Gastrocnemius medialis (tissue), 4 donors: ENCODE results near the gene NCAPH2. TPM values are rescaled to one million over a fixed set of nuclear protein-coding genes. Genes with fewer than 3 reads are reported as not detected.

Experiments
- ATAC-seq, 2 donors: fragments of 150-250 bp; one replicate each; pipeline ENCODE4 v1.9.1; 2016
- DNase-seq, 2 donors: peaks; one replicate each; pipeline ENCODE4 v3.0.0-alpha.2; 2019
- H3K27ac ChIP-seq, 4 donors: fragments of 200-600 bp; sonication (generic); 1 replicate in 1 of 4; 2 replicates in 3 of 4; pipeline ENCODE4 v1.5.1; 2016 to 2018; ENCODE audit warnings: mild to moderate bottlenecking in 2 of 4, moderate library complexity in 1 of 4
- H3K27me3 ChIP-seq, 3 donors: fragments of 200-600 bp; sonication (generic) in 2 of 3; 1 replicate in 1 of 3; 2 replicates in 2 of 3; pipeline versions ENCODE4 v1.5.1 to v1.6.0; 2016 to 2019; ENCODE audit warnings: mild to moderate bottlenecking in 1 of 3, moderate library complexity in 1 of 3
- H3K36me3 ChIP-seq, 2 donors: fragments of 200-600 bp; sonication (generic) in 1 of 2; one replicate each; pipeline ENCODE4 v1.5.1; 2017 to 2018
- H3K4me1 ChIP-seq, 2 donors: fragments of 200-600 bp; sonication (generic) in 1 of 2; one replicate each; pipeline ENCODE4 v1.5.1; 2016 to 2017; ENCODE audit warnings: mild to moderate bottlenecking in 2 of 2
- H3K4me3 ChIP-seq, 4 donors: fragments of 200-600 bp; sonication (generic) in 3 of 4; 1 replicate in 1 of 4; 2 replicates in 3 of 4; pipeline ENCODE4 v1.5.1; 2016 to 2019; ENCODE audit warnings: mild to moderate bottlenecking in 2 of 4
- H3K9me3 ChIP-seq, 3 donors: fragments of 200-600 bp; sonication (generic) in 2 of 3; 1 replicate in 1 of 3; 2 replicates in 2 of 3; pipeline ENCODE4 v1.5.1; 2016 to 2019
- POLR2A ChIP-seq, 2 donors: fragments of 450-650 bp; IDR thresholded peaks; one replicate each; pipeline ENCODE4 v1.6.1; 2017; ENCODE audit warnings: antibody characterized with exemption in 2 of 2, mild to moderate bottlenecking in 2 of 2, moderate library complexity in 2 of 2
- in situ Hi-C, 4 donors: fragments of 200-750 bp; cut with MboI; loops; one replicate each; pipeline versions ENCODE4 v1.15.0 to v1.8.0; 2017; ENCODE audit warnings: low sequenced_read_pairs in 4 of 4
- intact Hi-C: fragments of 100-400 bp; cut with DNase I; formaldehyde crosslinking; loops from one replicate; pipeline ENCODE4 v1.15.1; 2023; ENCODE audit warnings: low total_unique reads
- total RNA-seq, 4 donors: library from RNA; depleted of rRNA; stranded (reverse); fragments of >200 nt; gene quantifications; one replicate each; pipeline versions ENCODE4 v1.1.0 to v1.2.3, GENCODE V29; 2016
- TF ChIP-seq, protein P1 (sequence below), 5 experiments: fragments of 450-650 bp in 3 of 5; fragments of 200-600 bp in 2 of 5; sonication (generic) in 2 of 5; IDR thresholded peaks in 4 of 5; conservative IDR thresholded peaks in 1 of 5; 1 replicate in 4 of 5; 2 replicates in 1 of 5; pipeline ENCODE4 v1.5.1; 2016 to 2019; ENCODE audit warnings: antibody characterized with exemption in 5 of 5, mild to moderate bottlenecking in 3 of 5, moderate library complexity in 3 of 5

The NCAPH2 gene
- total RNA-seq, 4 donors from 2014 or later, result 19.0 to 29.3 (median 23.4) TPM

DNA sequence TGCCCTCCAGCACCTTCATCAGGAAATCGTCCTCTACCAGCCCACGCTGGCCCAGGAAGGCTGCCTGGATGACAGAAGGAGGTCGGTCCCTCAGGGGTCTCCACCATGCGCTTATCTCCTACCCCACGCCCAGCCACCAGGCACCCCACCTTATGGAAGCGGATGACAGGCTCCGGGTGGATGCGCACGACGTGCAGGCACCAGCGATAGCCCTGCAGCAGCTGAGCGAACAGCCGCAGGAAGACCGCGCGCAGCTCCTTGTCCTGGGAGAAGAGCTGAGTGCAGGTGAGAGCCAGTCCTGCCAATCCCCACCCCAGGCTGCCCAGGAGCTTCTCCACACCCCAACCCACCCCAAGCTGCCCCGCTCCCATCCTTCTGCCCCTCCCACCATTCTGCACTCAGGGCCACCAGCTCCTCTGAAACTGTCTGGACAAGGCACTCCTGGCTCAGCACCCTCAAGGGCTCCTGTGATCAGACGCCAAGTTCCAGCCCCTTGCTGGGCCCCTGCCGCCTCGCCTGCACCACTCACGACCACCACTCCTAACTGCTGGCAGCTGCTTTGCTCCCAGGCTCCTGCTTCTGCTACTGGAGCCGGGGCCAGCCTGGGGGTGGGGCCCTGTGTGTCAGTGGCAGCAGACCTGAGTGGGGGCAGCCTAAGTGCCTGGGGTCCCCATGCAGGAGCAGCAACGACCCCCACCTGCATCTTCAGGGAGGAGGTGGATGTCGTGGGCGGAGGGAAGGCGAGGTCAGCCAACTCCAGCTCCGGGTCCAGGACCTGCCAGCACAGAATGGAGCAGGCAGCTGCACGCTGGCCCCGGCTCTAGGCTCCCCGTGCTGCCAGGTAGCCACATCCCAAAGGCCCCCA, 42.7 kb upstream of the NCAPH2 start:
- Histone ChIP-seq H3K27me3 (no peaks in the 10 kb centered on the region), H3K4me1 (peaks cover 4 to 11% of the 10 kb centered on the region in 2 donors), H3K36me3 (peaks cover 0 to 73% of the 10 kb centered on the region in 2 donors), H3K4me3 (no peak overlapping the region), H3K9me3 (no peaks in the 10 kb centered on the region), H3K27ac (no peak overlapping the region)
- TF ChIP-seq, protein P1, sequence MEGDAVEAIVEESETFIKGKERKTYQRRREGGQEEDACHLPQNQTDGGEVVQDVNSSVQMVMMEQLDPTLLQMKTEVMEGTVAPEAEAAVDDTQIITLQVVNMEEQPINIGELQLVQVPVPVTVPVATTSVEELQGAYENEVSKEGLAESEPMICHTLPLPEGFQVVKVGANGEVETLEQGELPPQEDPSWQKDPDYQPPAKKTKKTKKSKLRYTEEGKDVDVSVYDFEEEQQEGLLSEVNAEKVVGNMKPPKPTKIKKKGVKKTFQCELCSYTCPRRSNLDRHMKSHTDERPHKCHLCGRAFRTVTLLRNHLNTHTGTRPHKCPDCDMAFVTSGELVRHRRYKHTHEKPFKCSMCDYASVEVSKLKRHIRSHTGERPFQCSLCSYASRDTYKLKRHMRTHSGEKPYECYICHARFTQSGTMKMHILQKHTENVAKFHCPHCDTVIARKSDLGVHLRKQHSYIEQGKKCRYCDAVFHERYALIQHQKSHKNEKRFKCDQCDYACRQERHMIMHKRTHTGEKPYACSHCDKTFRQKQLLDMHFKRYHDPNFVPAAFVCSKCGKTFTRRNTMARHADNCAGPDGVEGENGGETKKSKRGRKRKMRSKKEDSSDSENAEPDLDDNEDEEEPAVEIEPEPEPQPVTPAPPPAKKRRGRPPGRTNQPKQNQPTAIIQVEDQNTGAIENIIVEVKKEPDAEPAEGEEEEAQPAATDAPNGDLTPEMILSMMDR (IDR thresholded peaks at IDR 0.05 in 4 of 5, conservative IDR thresholded peaks at IDR 0.05 in 1 of 5), result no peak
- no peak for DNase-seq
- ATAC-seq, result no peak
- in situ Hi-C loops, result no loop called here
- intact Hi-C loops, result no loop called here

DNA sequence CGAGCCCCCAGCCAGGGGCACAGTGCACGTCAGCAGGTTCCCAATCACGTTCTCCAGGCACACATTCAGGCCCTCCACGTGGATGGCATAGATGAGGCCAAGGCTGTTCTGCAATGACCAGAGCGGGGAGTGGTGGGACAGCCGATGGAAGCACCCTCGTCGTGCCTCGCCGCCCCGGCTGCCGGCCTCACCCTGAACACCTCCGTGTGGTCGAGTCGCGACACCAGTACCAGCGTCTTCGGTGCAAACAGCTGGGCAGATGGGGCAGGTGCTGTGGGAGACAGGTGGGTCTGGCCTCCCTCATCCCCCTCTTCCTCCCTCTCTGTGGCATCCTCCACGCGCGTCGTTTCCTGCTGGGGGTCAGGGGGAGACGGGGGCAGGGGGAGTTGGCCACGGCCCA, 40.7 kb upstream of the NCAPH2 start:
- intact Hi-C loops, result no loop called here
- peaks cover 25 to 31% of the 10 kb centered on the region in 2 donors for H3K4me1 ChIP-seq

DNA sequence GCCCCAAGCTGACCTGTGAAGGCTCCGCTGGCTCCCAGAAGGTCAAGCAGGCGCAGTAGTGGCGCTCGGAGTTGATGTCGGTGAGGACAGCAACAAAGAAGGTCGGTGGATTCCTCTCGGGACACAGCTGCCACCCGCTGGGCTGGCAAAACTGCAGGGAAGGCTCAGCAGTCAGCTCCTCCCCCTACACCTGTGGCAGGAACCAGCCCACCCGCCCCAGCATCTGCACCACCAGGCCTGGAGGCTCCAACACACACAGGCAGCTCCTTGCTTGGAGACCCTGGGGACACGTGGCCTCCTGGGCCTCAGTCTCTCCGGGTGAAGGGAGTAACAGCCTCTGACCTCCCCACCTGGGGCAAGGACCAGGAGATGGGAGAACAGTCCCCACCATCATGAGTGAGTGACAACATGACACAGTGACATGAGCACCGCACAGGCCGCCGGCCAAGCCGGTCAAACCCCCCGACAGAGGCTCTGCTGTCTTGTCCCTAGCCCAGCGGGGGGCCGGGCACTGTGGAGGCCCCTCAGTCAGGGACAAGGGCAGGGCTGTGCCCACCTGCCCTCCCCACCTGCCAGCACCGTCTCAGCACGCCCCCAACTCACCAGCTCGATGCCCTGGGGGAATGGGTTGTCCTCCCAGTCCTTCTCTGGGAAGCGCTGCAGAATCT, 40.1 kb upstream of the NCAPH2 start:
- H3K36me3 ChIP-seq, result peaks cover 0 to 47% of the 10 kb centered on the region in 2 donors
- no peaks in the 10 kb centered on the region for H3K9me3 ChIP-seq
- in situ Hi-C loops, result no loop called here
- TF ChIP-seq POLR2A (IDR thresholded peaks at IDR 0.05), result no peak
- TF ChIP-seq, protein P1 (IDR thresholded peaks at IDR 0.05 in 4 of 5, conservative IDR thresholded peaks at IDR 0.05 in 1 of 5), result no peak
- no peaks in the 10 kb centered on the region for H3K27me3 ChIP-seq
- ATAC-seq (no peak), DNase-seq (no peak)
- H3K4me1 ChIP-seq, result peaks cover 31 to 37% of the 10 kb centered on the region in 2 donors
- H3K27ac ChIP-seq, result no peak overlapping the region
- intact Hi-C loops, result no loop called here
- no peak overlapping the region for H3K4me3 ChIP-seq

More for the DNA sequence above, 40.7 kb upstream of the NCAPH2 start:
- Histone ChIP-seq H3K36me3 (peaks cover 0 to 53% of the 10 kb centered on the region in 2 donors), H3K4me3 (no peak overlapping the region), H3K27me3 (no peaks in the 10 kb centered on the region), H3K27ac (no peak overlapping the region), H3K9me3 (no peaks in the 10 kb centered on the region)
- TF ChIP-seq POLR2A (IDR thresholded peaks at IDR 0.05), result no peak
- TF ChIP-seq, protein P1 (IDR thresholded peaks at IDR 0.05 in 4 of 5, conservative IDR thresholded peaks at IDR 0.05 in 1 of 5), result no peak
- ATAC-seq, result no peak
- DNase-seq, result no peak
- in situ Hi-C loops, result no loop called here

DNA sequence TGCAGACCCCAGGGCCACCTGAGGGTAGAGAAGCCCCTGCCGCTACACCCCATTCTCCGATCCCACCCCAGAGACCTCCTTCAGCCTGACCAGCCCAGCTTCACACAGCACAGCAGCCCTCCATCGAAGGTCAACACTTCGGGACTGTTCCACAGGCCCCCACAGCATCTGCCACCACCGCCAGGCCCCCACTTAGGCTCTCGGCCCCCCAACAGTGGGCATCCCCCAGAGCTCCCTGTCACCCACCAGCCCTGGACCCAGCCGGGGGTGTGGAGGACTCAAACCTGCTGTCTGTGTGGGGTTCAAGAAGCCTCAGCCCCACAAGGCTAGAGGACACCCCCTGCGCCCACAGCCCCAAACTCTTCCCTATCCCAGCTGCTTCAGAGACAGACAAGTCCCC, 39.4 kb upstream of the NCAPH2 start:
- peaks cover 0 to 40% of the 10 kb centered on the region in 2 donors for H3K36me3 ChIP-seq
- intact Hi-C loops, result no loop called here
- in situ Hi-C loops, result no loop called here
- no peaks in the 10 kb centered on the region for H3K9me3 ChIP-seq
- DNase-seq (no peak), ATAC-seq (no peak)
- no peaks in the 10 kb centered on the region for H3K27me3 ChIP-seq
- H3K27ac ChIP-seq, result no peak overlapping the region
- TF ChIP-seq, protein P1 (IDR thresholded peaks at IDR 0.05 in 4 of 5, conservative IDR thresholded peaks at IDR 0.05 in 1 of 5), result no peak
- no peak for TF ChIP-seq POLR2A (IDR thresholded peaks at IDR 0.05)
- H3K4me1 ChIP-seq, result peaks cover 38 to 44% of the 10 kb centered on the region in 2 donors
- H3K4me3 ChIP-seq, result no peak overlapping the region
